Stomach smooth muscle (tissue), 2 donors: ENCODE results near the gene PDGFA.

Source experiments
- H3K27ac ChIP-seq: one replicate; pipeline ENCODE4 v1.7.0; 2013; ENCODE audit warnings: mild to moderate bottlenecking, low read length, inconsistent platforms
- H3K27me3 ChIP-seq, 2 donors: one replicate each; pipeline ENCODE4 v1.7.0; 2013; ENCODE audit warnings: low read length in 2 of 2; ENCODE audit not compliant: insufficient read depth in 2 of 2, control insufficient read depth in 1 of 2
- H3K36me3 ChIP-seq, 2 donors: one replicate each; pipeline ENCODE4 v1.7.0; 2013; ENCODE audit warnings: low read length in 2 of 2; ENCODE audit not compliant: control insufficient read depth in 2 of 2, insufficient read depth in 2 of 2
- H3K4me1 ChIP-seq: one replicate; pipeline ENCODE4 v1.7.0; 2013; ENCODE audit warnings: low read length; ENCODE audit not compliant: control insufficient read depth, insufficient read depth
- H3K4me3 ChIP-seq, 2 donors: one replicate each; pipeline ENCODE4 v1.7.0; 2013; ENCODE audit warnings: low read length in 2 of 2
- H3K9ac ChIP-seq, 2 donors: one replicate each; pipeline ENCODE4 v1.7.0; 2013; ENCODE audit warnings: low read length in 2 of 2, mild to moderate bottlenecking in 1 of 2
- H3K9me3 ChIP-seq, 2 donors: one replicate each; pipeline ENCODE4 v1.7.0; 2013; ENCODE audit warnings: low read length in 2 of 2; ENCODE audit not compliant: control insufficient read depth in 2 of 2
- donor health status: healthy.
- donor health status: Pancreatic carcinoma.

PDGFA gene

GRCh38 chr7:475425-475728, 44.3 kb downstream of the PDGFA start:
- Histone ChIP-seq H3K9me3 (peaks cover 0 to 12% of the 10 kb centered on the region in 2 donors), H3K27me3 (peaks cover 4 to 8% of the 10 kb centered on the region in 2 donors), H3K27ac (no peak overlapping the region), H3K4me3 (no peak overlapping the region), H3K4me1 (peaks cover 2% of the 10 kb centered on the region), H3K9ac (no peak overlapping the region), H3K36me3 (no peaks in the 10 kb centered on the region)

- Histone ChIP-seq H3K9ac (no peak overlapping the region), H3K9me3 (peaks cover 0 to 12% of the 10 kb centered on the region in 2 donors), H3K4me3 (no peak overlapping the region), H3K4me1 (peaks cover 2% of the 10 kb centered on the region), H3K27me3 (peaks cover 4 to 8% of the 10 kb centered on the region in 2 donors), H3K36me3 (no peaks in the 10 kb centered on the region), H3K27ac (no peak overlapping the region)
Measured at GRCh38 chr7:474605-475424, 44.8 kb downstream of the PDGFA start.

- no peak overlapping the region for H3K4me3 ChIP-seq
- peaks cover 2% of the 10 kb centered on the region for H3K4me1 ChIP-seq
- H3K9me3 ChIP-seq: peaks cover 0 to 12% of the 10 kb centered on the region in 2 donors
- peaks cover 4 to 8% of the 10 kb centered on the region in 2 donors for H3K27me3 ChIP-seq
- no peaks in the 10 kb centered on the region for H3K36me3 ChIP-seq
- no peak overlapping the region for H3K27ac ChIP-seq
- no peak overlapping the region for H3K9ac ChIP-seq
Measured at GRCh38 chr7:473870-474604, 45.6 kb downstream of the PDGFA start.

DNA sequence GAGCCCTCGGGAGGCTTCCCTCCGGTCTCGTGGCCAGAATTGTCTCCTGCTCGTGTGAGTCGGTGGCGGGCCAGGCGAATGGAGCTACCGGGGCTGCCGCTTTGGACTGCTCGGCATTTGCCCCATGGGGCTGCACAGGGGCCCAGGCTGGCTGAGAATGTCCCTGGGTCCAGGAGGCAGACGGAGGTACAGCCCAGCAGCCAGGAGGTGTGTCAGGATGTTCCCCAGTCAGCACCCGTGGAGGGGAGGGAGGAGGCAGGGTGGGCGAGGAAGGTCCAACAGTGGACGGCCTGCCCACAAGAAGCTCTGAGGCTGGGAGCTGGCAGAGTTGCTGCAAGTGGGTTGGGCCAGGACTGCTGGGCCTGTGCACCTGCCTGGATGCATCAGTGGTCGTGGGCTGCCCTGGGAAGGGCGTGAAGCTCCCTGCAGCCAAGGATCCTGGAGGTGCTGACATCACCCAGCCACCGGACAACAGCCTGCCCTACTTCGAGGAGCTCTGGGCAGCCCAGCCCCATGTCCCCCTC, 46.4 kb downstream of the PDGFA start:
- Histone ChIP-seq H3K36me3 (no peaks in the 10 kb centered on the region), H3K27ac (no peak overlapping the region), H3K27me3 (peaks cover 4 to 8% of the 10 kb centered on the region in 2 donors), H3K9ac (no peak overlapping the region), H3K4me3 (no peak overlapping the region), H3K4me1 (peaks cover 2% of the 10 kb centered on the region), H3K9me3 (peaks cover 0 to 12% of the 10 kb centered on the region in 2 donors)

GRCh38 chr7:472640-472957, 47.0 kb downstream of the PDGFA start:
- Histone ChIP-seq H3K27me3 (peaks cover 4 to 8% of the 10 kb centered on the region in 2 donors), H3K27ac (no peak overlapping the region), H3K9ac (no peak overlapping the region)

GRCh38 chr7:471866-472639, 47.6 kb downstream of the PDGFA start:
- no peak overlapping the region for H3K4me3 ChIP-seq
- H3K4me1 ChIP-seq: peaks cover 2% of the 10 kb centered on the region
- H3K27ac ChIP-seq: no peak overlapping the region
- no peak overlapping the region for H3K9ac ChIP-seq
- peaks cover 0 to 12% of the 10 kb centered on the region in 2 donors for H3K9me3 ChIP-seq
- no peaks in the 10 kb centered on the region for H3K36me3 ChIP-seq
- H3K27me3 ChIP-seq: peaks cover 4 to 8% of the 10 kb centered on the region in 2 donors

More at GRCh38 chr7:472640-472957, 47.0 kb downstream of the PDGFA start:
- peaks cover 2% of the 10 kb centered on the region for H3K4me1 ChIP-seq
- H3K36me3 ChIP-seq: no peaks in the 10 kb centered on the region
- H3K9me3 ChIP-seq: peaks cover 0 to 12% of the 10 kb centered on the region in 2 donors
- no peak overlapping the region for H3K4me3 ChIP-seq

- peaks cover 4 to 8% of the 10 kb centered on the region in 2 donors for H3K27me3 ChIP-seq
- no peaks in the 10 kb centered on the region for H3K36me3 ChIP-seq
- H3K9me3 ChIP-seq: peaks cover 0 to 12% of the 10 kb centered on the region in 2 donors
- peaks cover 2% of the 10 kb centered on the region for H3K4me1 ChIP-seq
- H3K27ac ChIP-seq: no peak overlapping the region
- H3K4me3 ChIP-seq: no peak overlapping the region
- no peak overlapping the region for H3K9ac ChIP-seq
Measured at GRCh38 chr7:471191-471865, 48.3 kb downstream of the PDGFA start.

- Histone ChIP-seq H3K27ac (no peak overlapping the region), H3K27me3 (peaks cover 3 to 4% of the 10 kb centered on the region in 2 donors), H3K4me1 (peaks cover 4% of the 10 kb centered on the region)
Measured at GRCh38 chr7:469563-469961, 50.1 kb downstream of the PDGFA start.

GRCh38 chr7:468681-469562, 50.7 kb downstream of the PDGFA start:
- no peaks in the 10 kb centered on the region for H3K36me3 ChIP-seq
- peaks cover 4% of the 10 kb centered on the region for H3K4me1 ChIP-seq
- no peak overlapping the region for H3K4me3 ChIP-seq
- H3K9ac ChIP-seq: no peak overlapping the region
- H3K9me3 ChIP-seq: no peaks in the 10 kb centered on the region
- H3K27ac ChIP-seq: no peak overlapping the region
- peaks cover 2 to 4% of the 10 kb centered on the region in 2 donors for H3K27me3 ChIP-seq

More at GRCh38 chr7:469563-469961, 50.1 kb downstream of the PDGFA start:
- Histone ChIP-seq H3K9ac (no peak overlapping the region), H3K9me3 (peaks cover 0 to 4% of the 10 kb centered on the region in 2 donors), H3K36me3 (no peaks in the 10 kb centered on the region), H3K4me3 (no peak overlapping the region)
